WTC11 (cell line): ENCODE measurements around the gene LY6G5C.

Experiments
- CBFB ChIP-seq: sonication (generic); formaldehyde crosslinking; IDR thresholded peaks from 2 replicates; pipeline ENCODE4 v1.8.1; 2022; ENCODE audit warnings: mild to moderate bottlenecking, low read depth, missing genetic modification reagents
- CREB1 ChIP-seq: sonication (generic); formaldehyde crosslinking; IDR thresholded peaks from 2 replicates; pipeline ENCODE4 v1.8.0; 2023; ENCODE audit warnings: mild to moderate bottlenecking, missing genetic modification reagents
- CTCF ChIP-seq: fragments of 200-600 bp; IDR thresholded peaks from 2 replicates; pipeline ENCODE4 v1.8.0; 2022; ENCODE audit warnings: antibody characterized with exemption
- FOXJ3 ChIP-seq: sonication (generic); formaldehyde crosslinking; IDR thresholded peaks from 2 replicates; pipeline ENCODE4 v1.9.0; 2021; ENCODE audit warnings: missing genetic modification reagents, mild to moderate bottlenecking, borderline replicate concordance
- KAT7 ChIP-seq: sonication (generic); formaldehyde crosslinking; IDR thresholded peaks from 2 replicates; pipeline ENCODE4 v1.8.1; 2023; ENCODE audit warnings: missing genetic modification reagents, mild to moderate bottlenecking, borderline replicate concordance
- USF2 ChIP-seq: sonication (generic); formaldehyde crosslinking; IDR thresholded peaks from 2 replicates; pipeline ENCODE4 v1.8.1; 2023; ENCODE audit warnings: mild to moderate bottlenecking, missing genetic modification reagents, moderate library complexity
- ZNF232 ChIP-seq: sonication (generic); formaldehyde crosslinking; IDR thresholded peaks from 2 replicates; pipeline ENCODE4 v1.8.0; 2022; ENCODE audit warnings: mild to moderate bottlenecking, missing genetic modification reagents
- ZNF512 ChIP-seq: sonication (generic); formaldehyde crosslinking; IDR thresholded peaks from 2 replicates; pipeline ENCODE4 v1.8.1; 2022; ENCODE audit warnings: missing genetic modification reagents, borderline replicate concordance

GRCh38 chr6:31706599-31706998 lies 25.7 kb upstream of the LY6G5C start, which contains the start of gene LY6G6F:
- no peak for TF ChIP-seq CTCF
- no peak for TF ChIP-seq ZNF512
- TF ChIP-seq CREB1, result no peak
- no peak for TF ChIP-seq KAT7 (CRISPR knock-in tag)
- no peak for TF ChIP-seq ZNF232 (CRISPR knock-in tag)
- TF ChIP-seq CBFB (CRISPR knock-in tag), result no peak
- no peak for TF ChIP-seq USF2 (CRISPR knock-in tag)
- TF ChIP-seq FOXJ3, result no peak
